ENCODE data around the gene FRMD4B. TPM values are rescaled to one million over a fixed set of nuclear protein-coding genes. Genes with fewer than 3 reads are reported as not detected.

FRMD4B gene
- total and polyA plus RNA-seq, 2 experiments from 2014 or later, result 6.4 to 12.8 TPM

- no peak for TF ChIP-seq ZNF462 (CRISPR knock-in tag; IDR thresholded peaks at IDR 0.05)
- TF ChIP-seq CTCF (conservative IDR thresholded peaks at IDR 0.05; ENCODE audit: low read depth in 2 of 2), result no peak
- TF ChIP-seq REST (IDR thresholded peaks at IDR 0.05; ENCODE audit: unreplicated experiment), result no peak
Measured at GRCh38 chr3:69126999-69127398, 258.9 kb downstream of the FRMD4B start (continued).
